OCI-LY7 (cell line): ENCODE results near the gene SMARCD1.

ENCODE experiments used
- EZH2phosphoT487 ChIP-seq: fragments of 200-600 bp; sonication (generic); IDR thresholded peaks from 2 replicates; pipeline ENCODE4 v1.6.1; 2018; ENCODE audit warnings: low read depth, borderline replicate concordance, mild to moderate bottlenecking, mixed run types, antibody characterized with exemption, low read length, moderate library complexity, mixed read lengths
- TF ChIP-seq, protein P1 (sequence below): fragments of 200-600 bp; sonication (generic); conservative IDR thresholded peaks from 2 replicates; pipeline ENCODE4 v1.5.1; 2014; ENCODE audit warnings: mild to moderate bottlenecking, antibody characterized with exemption, low read length, moderate library complexity, mixed read lengths

DNA sequence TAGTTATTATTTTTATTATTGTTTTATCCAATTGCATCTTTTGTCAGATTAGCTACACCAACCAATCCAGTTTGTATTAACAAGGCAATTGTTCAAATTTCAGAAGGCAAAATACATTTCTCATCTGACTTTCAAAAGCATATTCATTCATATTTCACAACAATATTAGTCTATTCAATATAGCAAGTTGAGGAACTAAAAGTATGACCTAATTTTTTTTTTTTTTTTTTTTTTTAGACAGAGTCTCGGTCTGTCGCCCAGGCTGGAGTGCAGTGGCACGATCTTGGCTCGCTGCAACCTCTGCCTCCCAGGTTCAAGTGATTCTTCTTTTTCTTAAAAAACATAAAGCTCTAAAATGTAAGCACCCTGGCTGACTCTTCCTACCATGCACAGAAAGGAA, 44.1 kb downstream of the SMARCD1 start:
- TF ChIP-seq, protein P1, sequence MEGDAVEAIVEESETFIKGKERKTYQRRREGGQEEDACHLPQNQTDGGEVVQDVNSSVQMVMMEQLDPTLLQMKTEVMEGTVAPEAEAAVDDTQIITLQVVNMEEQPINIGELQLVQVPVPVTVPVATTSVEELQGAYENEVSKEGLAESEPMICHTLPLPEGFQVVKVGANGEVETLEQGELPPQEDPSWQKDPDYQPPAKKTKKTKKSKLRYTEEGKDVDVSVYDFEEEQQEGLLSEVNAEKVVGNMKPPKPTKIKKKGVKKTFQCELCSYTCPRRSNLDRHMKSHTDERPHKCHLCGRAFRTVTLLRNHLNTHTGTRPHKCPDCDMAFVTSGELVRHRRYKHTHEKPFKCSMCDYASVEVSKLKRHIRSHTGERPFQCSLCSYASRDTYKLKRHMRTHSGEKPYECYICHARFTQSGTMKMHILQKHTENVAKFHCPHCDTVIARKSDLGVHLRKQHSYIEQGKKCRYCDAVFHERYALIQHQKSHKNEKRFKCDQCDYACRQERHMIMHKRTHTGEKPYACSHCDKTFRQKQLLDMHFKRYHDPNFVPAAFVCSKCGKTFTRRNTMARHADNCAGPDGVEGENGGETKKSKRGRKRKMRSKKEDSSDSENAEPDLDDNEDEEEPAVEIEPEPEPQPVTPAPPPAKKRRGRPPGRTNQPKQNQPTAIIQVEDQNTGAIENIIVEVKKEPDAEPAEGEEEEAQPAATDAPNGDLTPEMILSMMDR, result no peak
- TF ChIP-seq EZH2phosphoT487, result no peak
